Loucy (cell line): ENCODE results near the gene VDAC2.

Experiments
- H2AFZ ChIP-seq: fragments of 200-600 bp; sonication (generic); 2 replicates; pipeline ENCODE4 v1.6.0; 2016; ENCODE audit warnings: antibody characterized with exemption, mild to moderate bottlenecking, low read length, moderate library complexity
- H3F3A ChIP-seq: fragments of 200-600 bp; 2 replicates; pipeline ENCODE4 v1.6.0; 2016; ENCODE audit warnings: antibody characterized with exemption, low read depth, mild to moderate bottlenecking
- H3K27me3 ChIP-seq: fragments of 200-600 bp; sonication (generic); 2 replicates; pipeline ENCODE4 v1.6.1; 2014; ENCODE audit warnings: low read length, mild to moderate bottlenecking; ENCODE audit not compliant: insufficient read depth, poor library complexity, severe bottlenecking
- H3K36me3 ChIP-seq: fragments of 200-600 bp; sonication (generic); 2 replicates; pipeline ENCODE4 v1.6.1; 2016; ENCODE audit warnings: low read length; ENCODE audit not compliant: insufficient read depth
- H3K4me1 ChIP-seq: fragments of 200-600 bp; sonication (generic); 2 replicates; pipeline ENCODE4 v1.5.1; 2014; ENCODE audit warnings: low read length, mild to moderate bottlenecking; ENCODE audit not compliant: insufficient read depth, poor library complexity, severe bottlenecking
- H3K4me2 ChIP-seq: fragments of 200-600 bp; sonication (generic); 2 replicates; pipeline ENCODE4 v1.6.0; 2014; ENCODE audit warnings: antibody characterized with exemption, low read length, low read depth, mild to moderate bottlenecking; ENCODE audit not compliant: poor library complexity, severe bottlenecking
- H3K4me3 ChIP-seq: fragments of 200-600 bp; sonication (generic); 2 replicates; pipeline ENCODE4 v1.5.1; 2014; ENCODE audit warnings: low read length, mild to moderate bottlenecking, mixed read lengths; ENCODE audit not compliant: poor library complexity, severe bottlenecking
- H3K79me2 ChIP-seq: fragments of 200-600 bp; sonication (generic); 2 replicates; pipeline ENCODE4 v1.6.1; 2014; ENCODE audit warnings: low read length; ENCODE audit not compliant: insufficient read depth
- H3K9ac ChIP-seq: fragments of 200-600 bp; sonication (generic); 2 replicates; pipeline ENCODE4 v1.6.0; 2014; ENCODE audit warnings: mild to moderate bottlenecking, low read depth, low read length, moderate library complexity; ENCODE audit not compliant: poor library complexity, severe bottlenecking
- H3K9me2 ChIP-seq: fragments of 200-600 bp; sonication (generic); replicated peaks from 2 replicates; pipeline ENCODE4 v1.6.1; 2016; ENCODE audit warnings: low read depth, low read length, mixed read lengths
- H3K9me3 ChIP-seq: fragments of 200-600 bp; sonication (generic); 2 replicates; pipeline ENCODE4 v1.6.1; 2014; ENCODE audit warnings: mild to moderate bottlenecking, antibody characterized with exemption, low read length, low read depth; ENCODE audit not compliant: insufficient read depth
- H4K20me1 ChIP-seq: fragments of 200-600 bp; sonication (generic); 2 replicates; pipeline ENCODE4 v1.6.0; 2014; ENCODE audit warnings: antibody characterized with exemption, low read length, mild to moderate bottlenecking; ENCODE audit not compliant: insufficient read depth, poor library complexity, severe bottlenecking
- EZH2phosphoT487 ChIP-seq: fragments of 200-600 bp; IDR thresholded peaks from 2 replicates; pipeline ENCODE4 v1.6.1; 2018; ENCODE audit warnings: antibody characterized with exemption, mild to moderate bottlenecking, moderate library complexity, borderline replicate concordance
- TF ChIP-seq, protein P1 (sequence below): fragments of 200-600 bp; sonication (generic); conservative IDR thresholded peaks from 2 replicates; pipeline ENCODE4 v1.5.1; 2014; ENCODE audit warnings: mild to moderate bottlenecking, antibody characterized with exemption, low read length

Gene VDAC2

DNA sequence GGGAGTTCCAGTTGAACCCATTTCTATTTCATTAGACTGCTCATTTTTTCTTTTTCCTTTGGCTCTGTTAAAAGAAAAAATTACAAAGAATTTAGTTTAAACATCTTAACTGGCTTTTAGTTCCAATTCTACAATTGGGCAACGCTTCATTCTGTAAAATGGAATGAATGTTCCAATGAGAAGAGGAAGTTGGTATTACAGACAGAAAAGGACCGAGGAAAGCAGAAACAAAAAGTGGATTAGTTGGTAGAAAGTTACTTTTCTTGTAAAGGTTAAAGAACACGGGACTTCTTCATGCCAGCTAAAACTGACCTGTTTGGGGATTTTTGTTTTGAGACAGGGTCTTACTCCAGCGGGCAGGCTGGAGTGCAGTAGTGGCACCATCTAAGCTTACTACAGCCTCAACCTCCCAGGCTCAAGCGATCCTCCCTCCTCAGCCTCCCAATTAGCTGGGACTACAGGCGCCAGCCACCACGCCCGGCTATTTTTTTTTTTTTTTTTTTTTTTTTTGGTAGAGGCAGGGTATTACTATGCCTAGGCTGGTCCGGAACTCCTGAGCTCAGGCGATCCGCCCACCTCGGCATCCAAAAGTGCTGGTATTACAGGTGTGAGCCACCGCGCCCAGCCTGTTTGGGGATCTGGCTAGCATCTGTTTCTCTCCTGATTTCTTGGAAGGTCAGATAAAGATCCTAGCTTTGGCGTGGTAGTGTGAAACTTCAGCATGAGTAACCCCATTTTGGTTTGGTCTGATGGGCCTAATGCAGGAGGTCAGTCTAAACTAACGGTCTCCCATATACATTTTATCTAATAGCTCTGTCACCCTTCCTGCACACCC, 1.3 kb upstream of the VDAC2 start:
- Histone ChIP-seq H3K9ac (peak overlapping the region; percentile 98), H3K4me1 (peaks cover 29% of the 10 kb centered on the region), H2AFZ (peak overlapping the region; percentile 100), H3K4me3 (peak overlapping the region; percentile 82), H3K79me2 (peaks cover 35% of the 10 kb centered on the region), H3F3A (peaks cover 3% of the 10 kb centered on the region; the same call in 1 of the 2 replicates), H3K4me2 (peak overlapping the region; percentile 98), H3K9me2 (no peaks in the 10 kb centered on the region), H3K9me3 (no peaks in the 10 kb centered on the region), H3K27me3 (peaks cover 5% of the 10 kb centered on the region), H4K20me1 (peaks cover 24% of the 10 kb centered on the region), H3K36me3 (peaks cover 12% of the 10 kb centered on the region)
- no peak for TF ChIP-seq EZH2phosphoT487
- TF ChIP-seq, protein P1, sequence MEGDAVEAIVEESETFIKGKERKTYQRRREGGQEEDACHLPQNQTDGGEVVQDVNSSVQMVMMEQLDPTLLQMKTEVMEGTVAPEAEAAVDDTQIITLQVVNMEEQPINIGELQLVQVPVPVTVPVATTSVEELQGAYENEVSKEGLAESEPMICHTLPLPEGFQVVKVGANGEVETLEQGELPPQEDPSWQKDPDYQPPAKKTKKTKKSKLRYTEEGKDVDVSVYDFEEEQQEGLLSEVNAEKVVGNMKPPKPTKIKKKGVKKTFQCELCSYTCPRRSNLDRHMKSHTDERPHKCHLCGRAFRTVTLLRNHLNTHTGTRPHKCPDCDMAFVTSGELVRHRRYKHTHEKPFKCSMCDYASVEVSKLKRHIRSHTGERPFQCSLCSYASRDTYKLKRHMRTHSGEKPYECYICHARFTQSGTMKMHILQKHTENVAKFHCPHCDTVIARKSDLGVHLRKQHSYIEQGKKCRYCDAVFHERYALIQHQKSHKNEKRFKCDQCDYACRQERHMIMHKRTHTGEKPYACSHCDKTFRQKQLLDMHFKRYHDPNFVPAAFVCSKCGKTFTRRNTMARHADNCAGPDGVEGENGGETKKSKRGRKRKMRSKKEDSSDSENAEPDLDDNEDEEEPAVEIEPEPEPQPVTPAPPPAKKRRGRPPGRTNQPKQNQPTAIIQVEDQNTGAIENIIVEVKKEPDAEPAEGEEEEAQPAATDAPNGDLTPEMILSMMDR: no peak

DNA sequence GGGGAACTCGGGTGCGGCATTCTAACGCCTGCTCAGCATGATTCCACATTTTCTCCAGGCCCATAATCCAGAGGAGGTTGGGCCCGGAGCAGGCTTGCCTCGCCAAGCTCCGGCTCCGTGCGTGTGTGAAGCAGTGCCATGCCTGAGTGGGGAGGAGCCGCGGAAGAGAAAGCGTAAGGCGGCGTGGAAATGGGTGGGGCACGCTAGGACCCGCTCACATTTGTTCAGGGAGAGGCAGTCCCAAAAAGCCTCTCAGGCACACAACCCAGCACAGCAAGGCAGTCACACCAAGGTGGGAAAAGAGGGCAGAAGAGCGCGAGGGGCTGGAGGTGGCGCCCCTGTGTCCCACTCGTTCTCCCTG, 695 bp upstream of the VDAC2 start:
- peaks cover 31% of the 10 kb centered on the region for H3K4me1 ChIP-seq
- H4K20me1 ChIP-seq: peaks cover 25% of the 10 kb centered on the region
- TF ChIP-seq, protein P1: no peak
- peaks cover 5% of the 10 kb centered on the region for H3K27me3 ChIP-seq
- H3K36me3 ChIP-seq: peaks cover 18% of the 10 kb centered on the region
- H3K9ac ChIP-seq: peak overlapping the region; percentile 98
- peak overlapping the region; percentile 82 for H3K4me3 ChIP-seq
- no peaks in the 10 kb centered on the region for H3K9me3 ChIP-seq
- peak overlapping the region; percentile 98 for H3K4me2 ChIP-seq
- H3K9me2 ChIP-seq: no peaks in the 10 kb centered on the region
- H3K79me2 ChIP-seq: peaks cover 41% of the 10 kb centered on the region
- H2AFZ ChIP-seq: peak overlapping the region; percentile 100
- H3F3A ChIP-seq: peaks cover 3% of the 10 kb centered on the region; the same call in 1 of the 2 replicates

DNA sequence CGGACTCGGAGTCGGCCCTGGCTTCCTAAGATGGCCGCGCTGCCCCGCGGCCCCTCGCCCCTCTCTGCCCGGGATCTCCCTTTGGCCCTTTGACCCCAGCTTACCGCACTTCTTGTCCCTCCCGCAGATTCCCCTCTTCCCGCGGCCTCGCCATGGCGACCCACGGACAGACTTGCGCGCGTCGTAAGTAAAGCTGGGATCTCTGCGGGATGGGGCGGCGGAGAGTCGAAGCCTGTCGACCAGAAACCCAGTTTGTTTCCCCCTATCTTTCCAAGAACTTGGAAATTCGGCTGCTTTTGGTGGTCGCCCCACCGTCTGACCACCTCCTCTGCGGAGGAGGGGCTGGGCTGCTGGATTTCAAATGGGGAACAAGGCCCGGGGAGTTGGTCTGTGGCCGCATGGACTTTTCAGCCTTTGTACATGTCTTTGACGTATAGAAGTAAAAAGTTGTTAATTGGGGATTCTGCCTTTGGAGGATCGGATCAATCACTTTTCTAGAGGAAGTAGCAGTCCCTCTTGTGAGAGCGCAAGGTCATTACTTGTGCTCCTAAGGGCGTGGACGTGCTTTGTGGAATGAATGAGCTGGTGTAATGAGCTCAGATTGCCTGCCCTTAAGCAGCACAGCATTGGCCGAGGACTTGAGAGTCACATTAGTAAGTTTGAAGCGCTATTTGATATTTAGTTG, 553 bp downstream of the VDAC2 start:
- H3K4me3 ChIP-seq: peak overlapping the region; percentile 82
- no peaks in the 10 kb centered on the region for H3K9me3 ChIP-seq
- H3K27me3 ChIP-seq: peaks cover 5% of the 10 kb centered on the region
- peaks cover 31% of the 10 kb centered on the region for H3K4me1 ChIP-seq
- H3K9me2 ChIP-seq: no peaks in the 10 kb centered on the region
- H4K20me1 ChIP-seq: peaks cover 36% of the 10 kb centered on the region
- peaks cover 3% of the 10 kb centered on the region; the same call in 1 of the 2 replicates for H3F3A ChIP-seq
- peaks cover 53% of the 10 kb centered on the region for H3K79me2 ChIP-seq
- peak overlapping the region; percentile 98 for H3K4me2 ChIP-seq
- peaks cover 30% of the 10 kb centered on the region for H3K36me3 ChIP-seq
- peak overlapping the region; percentile 100 for H2AFZ ChIP-seq
- no peak for TF ChIP-seq EZH2phosphoT487
- TF ChIP-seq, protein P1: no peak
- H3K9ac ChIP-seq: peak overlapping the region; percentile 98
